ENCODE results near the gene CYP2D6.

CYP2D6 gene

DNA sequence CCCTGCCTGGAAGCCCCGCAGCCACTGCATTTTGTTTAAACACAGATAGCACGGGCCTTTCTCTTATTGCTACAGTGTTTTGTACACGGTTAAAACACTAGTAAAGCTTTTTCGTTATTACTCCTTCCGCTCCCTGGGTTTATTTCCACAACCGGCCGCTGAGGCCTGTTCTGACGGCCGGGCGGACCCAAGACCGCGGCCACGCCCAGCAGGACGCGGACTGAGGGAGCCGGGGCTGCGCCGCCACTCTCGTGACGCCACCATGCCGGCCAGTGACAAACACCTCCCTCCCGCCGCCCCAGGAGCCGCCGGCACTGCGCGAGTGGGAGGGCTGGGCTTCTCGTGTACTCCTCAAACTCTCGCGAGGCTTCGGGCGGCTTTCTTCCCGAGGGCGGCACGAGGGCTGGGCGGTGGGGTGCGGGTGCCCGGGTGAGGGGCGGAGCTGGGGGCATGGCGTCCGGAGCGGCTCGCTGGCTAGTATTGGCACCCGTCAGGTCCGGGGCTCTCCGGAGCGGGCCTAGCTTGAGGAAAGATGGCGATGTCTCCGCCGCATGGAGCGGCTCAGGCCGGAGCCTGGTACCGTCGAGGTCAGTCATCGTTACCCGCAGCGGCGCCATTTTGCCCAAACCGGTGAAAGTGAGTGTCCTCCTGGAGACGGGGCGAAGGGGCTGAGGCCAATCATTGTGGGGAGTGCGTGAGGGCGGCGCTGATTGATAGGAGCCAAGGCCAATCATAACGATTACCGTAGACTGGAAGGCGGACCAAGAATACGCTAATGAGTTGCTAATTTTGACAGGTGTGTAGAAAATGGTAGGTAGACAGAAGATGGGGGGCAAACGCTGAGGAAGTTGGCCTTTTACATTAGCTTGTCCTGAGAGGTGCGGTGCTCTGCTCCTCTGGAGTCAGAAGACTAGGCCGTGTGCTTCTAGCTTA, 51.0 kb downstream of the CYP2D6 start, which contains the start of gene SMDT1:
Gene SMDT1, plus strand, starts transcription at position 382 of the 933 bp plus-strand sequence. Its CDS starts 69 bp downstream, at position 451.
- DNase-seq = peak; percentile 88

GRCh38 chr22:42078469-42079318, 51.9 kb downstream of the CYP2D6 start:
- peak; percentile 10 for DNase-seq

DNA sequence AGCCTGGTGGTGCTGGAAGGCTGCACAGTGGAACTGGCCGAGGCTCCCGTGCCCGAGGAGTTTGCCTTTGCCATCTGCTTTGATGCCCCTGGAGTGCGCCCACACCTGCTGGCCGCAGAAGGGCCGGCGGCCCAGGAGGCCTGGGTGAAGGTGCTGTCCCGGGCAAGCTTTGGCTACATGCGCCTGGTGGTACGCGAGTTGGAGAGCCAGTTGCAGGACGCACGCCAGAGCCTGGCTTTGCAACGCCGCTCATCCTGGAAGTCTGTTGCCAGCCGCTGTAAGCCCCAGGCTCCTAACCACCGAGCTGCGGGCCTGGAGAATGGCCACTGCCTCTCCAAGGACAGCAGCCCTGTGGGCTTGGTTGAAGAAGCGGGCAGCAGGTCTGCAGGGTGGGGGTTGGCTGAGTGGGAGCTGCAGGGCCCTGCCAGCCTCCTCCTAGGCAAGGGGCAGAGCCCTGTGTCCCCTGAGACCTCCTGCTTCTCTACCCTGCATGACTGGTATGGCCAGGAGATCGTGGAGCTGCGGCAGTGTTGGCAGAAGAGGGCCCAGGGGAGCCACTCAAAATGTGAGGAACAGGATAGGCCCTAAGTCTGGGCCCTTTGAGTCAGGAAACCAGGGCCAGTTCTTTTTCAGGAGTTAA, 53.0 kb downstream of the CYP2D6 start:
- no peak for DNase-seq

DNA sequence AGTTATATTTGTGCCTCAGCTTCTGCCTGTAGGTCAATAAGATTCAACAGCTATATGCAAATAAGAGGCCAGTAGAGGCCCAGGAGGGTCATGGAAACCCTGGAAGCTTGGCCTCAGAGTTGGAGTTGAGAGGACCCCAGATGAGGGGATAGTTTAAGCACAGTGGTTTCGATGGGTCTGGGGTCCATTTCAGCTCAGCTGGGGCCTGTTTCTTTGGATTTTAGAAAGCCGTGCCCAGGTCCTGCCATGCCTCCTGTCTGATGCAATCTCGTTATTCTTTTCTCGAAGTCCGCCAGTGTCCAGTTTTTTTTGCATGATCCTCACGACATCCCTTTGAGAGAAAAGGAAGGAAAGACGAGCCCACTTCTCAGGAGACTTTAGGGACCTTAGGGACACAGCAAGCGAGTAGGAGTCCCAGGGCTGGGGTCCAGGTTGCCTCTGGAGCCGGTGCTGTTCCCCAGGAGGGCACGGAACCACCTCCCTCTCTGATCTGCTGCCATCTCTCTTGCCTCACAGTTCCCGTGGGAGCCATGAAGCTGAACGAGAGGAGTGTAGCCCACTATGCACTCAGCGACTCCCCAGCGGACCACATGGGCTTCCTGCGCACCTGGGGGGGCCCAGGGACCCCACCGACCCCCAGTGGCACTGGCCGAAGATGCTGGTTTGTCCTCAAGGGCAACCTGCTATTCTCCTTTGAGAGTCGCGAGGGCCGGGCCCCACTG, 53.7 kb downstream of the CYP2D6 start:
- no peak for DNase-seq

Measured in NCI-H510A treated with DMSO at 0.1 percent for 48 hours (cell line).